HL-60 (cell line): ENCODE measurements around the gene IFNLR1.

Experiments used
- CTCF ChIP-seq: IDR thresholded peaks from one replicate; pipeline ENCODE4 v1.5.1; 2011; ENCODE audit warnings: low read length, control low read depth, inconsistent platforms; ENCODE audit not compliant: insufficient read depth
- POLR2AphosphoS5 ChIP-seq: IDR thresholded peaks from 2 replicates; pipeline ENCODE4 v1.6.1; 2012; ENCODE audit warnings: low read depth

- TF ChIP-seq CTCF = peak; percentile 75
- TF ChIP-seq POLR2AphosphoS5 = no peak
Observed at GRCh38 chr1:24111996-24112779, 74.9 kb downstream of the IFNLR1 start, which contains the start of gene MYOM3.
